ENCODE measurements around the gene ITPR1. TPM values are rescaled to one million over a fixed set of nuclear protein-coding genes. Genes with fewer than 3 reads are reported as not detected.

ITPR1 gene
- total RNA-seq, 1 experiment from 2014 or later = 8.7 TPM

DNA sequence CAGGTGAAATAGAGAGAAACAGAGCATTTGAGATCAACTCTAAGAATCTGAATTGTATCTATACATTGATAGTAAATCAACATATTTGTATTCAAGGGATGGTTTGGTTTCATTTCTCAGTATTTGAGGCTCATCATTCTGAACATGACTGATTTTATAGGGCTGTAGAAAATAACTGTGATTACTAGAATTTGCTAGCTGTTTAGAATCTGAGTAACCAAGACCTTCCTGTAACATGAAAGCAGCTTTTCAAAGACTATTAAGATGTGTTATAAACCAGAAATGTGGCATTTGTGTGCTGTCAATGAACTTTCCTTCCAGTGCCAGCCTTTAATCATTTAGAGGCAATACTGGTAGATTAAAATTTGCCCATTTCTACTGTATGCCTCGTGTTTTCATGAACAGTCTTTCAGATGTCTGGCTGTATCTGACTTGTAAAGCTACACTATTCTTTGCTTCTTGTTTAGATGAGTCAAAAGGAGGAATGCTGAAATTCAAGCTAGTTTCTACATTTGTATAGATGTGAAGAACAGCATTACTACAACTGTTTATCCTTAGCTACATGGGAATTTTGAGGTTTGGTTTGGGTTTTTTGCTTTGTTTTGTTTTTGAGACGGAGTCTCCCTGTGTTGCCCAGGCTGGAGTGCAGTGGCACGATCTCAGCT lies 348.8 kb downstream of the ITPR1 start:
- BruUV-seq (replicated peaks) = no TSS peak
- intact Hi-C loops (cut with micrococcal nuclease; ENCODE audit: unreplicated experiment) = no loop called here
- no peak overlapping the region for H3K4me3 ChIP-seq (ENCODE audit: low read depth in 2 of 2, low read length in 2 of 2)
- H3K27me3 ChIP-seq (ENCODE audit: control insufficient read depth, insufficient read depth, low read length) = no peaks in the 10 kb centered on the region
- DNase-seq (ENCODE audit: low read depth, low spot score) = no peak
- H3K36me3 ChIP-seq (ENCODE audit: control insufficient read depth, insufficient read depth, low read length) = no peaks in the 10 kb centered on the region
- no peak for ATAC-seq
- no peaks in the 10 kb centered on the region for H3K9me3 ChIP-seq (ENCODE audit: control insufficient read depth, insufficient read depth, low read depth, low read length)
- ChIA-PET POLR2A (no interaction called here), CTCF (no interaction called here)
- TF ChIP-seq TCF7L2 (IDR thresholded peaks at IDR 0.05; ENCODE audit: low read depth, low read length) = no peak
- TF ChIP-seq SIN3A (IDR thresholded peaks at IDR 0.05; ENCODE audit: borderline replicate concordance, insufficient read depth, low read depth, low read length) = no peak
- TF ChIP-seq, protein P1, sequence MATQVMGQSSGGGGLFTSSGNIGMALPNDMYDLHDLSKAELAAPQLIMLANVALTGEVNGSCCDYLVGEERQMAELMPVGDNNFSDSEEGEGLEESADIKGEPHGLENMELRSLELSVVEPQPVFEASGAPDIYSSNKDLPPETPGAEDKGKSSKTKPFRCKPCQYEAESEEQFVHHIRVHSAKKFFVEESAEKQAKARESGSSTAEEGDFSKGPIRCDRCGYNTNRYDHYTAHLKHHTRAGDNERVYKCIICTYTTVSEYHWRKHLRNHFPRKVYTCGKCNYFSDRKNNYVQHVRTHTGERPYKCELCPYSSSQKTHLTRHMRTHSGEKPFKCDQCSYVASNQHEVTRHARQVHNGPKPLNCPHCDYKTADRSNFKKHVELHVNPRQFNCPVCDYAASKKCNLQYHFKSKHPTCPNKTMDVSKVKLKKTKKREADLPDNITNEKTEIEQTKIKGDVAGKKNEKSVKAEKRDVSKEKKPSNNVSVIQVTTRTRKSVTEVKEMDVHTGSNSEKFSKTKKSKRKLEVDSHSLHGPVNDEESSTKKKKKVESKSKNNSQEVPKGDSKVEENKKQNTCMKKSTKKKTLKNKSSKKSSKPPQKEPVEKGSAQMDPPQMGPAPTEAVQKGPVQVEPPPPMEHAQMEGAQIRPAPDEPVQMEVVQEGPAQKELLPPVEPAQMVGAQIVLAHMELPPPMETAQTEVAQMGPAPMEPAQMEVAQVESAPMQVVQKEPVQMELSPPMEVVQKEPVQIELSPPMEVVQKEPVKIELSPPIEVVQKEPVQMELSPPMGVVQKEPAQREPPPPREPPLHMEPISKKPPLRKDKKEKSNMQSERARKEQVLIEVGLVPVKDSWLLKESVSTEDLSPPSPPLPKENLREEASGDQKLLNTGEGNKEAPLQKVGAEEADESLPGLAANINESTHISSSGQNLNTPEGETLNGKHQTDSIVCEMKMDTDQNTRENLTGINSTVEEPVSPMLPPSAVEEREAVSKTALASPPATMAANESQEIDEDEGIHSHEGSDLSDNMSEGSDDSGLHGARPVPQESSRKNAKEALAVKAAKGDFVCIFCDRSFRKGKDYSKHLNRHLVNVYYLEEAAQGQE (IDR thresholded peaks at IDR 0.05; ENCODE audit: insufficient read depth in 1 of 2, low read depth in 2 of 2, low read length in 1 of 2) = no peak
- no peak for TF ChIP-seq CTCF (IDR thresholded peaks at IDR 0.05)
- TF ChIP-seq POLR2AphosphoS5 (IDR thresholded peaks at IDR 0.05; ENCODE audit: low read depth, low read length) = no peak
- no peaks in the 10 kb centered on the region for H3K4me1 ChIP-seq (ENCODE audit: control insufficient read depth, insufficient read depth, low read length)
- in situ Hi-C loops (cut with HindIII; ENCODE audit: low pct_unique_long_range_greater_than_20kb, low sequenced_read_pairs) = no loop called here
- H3K27ac ChIP-seq (ENCODE audit: low read length) = no peak overlapping the region

GRCh38 chr3:4843619-4844018 lies 350.5 kb downstream of the ITPR1 start:
- BruUV-seq (replicated peaks) = no TSS peak
- Histone ChIP-seq H3K36me3 (ENCODE audit: control insufficient read depth, insufficient read depth, low read length) (no peaks in the 10 kb centered on the region), H3K4me1 (ENCODE audit: control insufficient read depth, insufficient read depth, low read length) (no peaks in the 10 kb centered on the region), H3K4me3 (ENCODE audit: low read depth in 2 of 2, low read length in 2 of 2) (no peak overlapping the region), H3K27me3 (ENCODE audit: control insufficient read depth, insufficient read depth, low read length) (no peaks in the 10 kb centered on the region), H3K27ac (ENCODE audit: low read length) (no peak overlapping the region), H3K9me3 (ENCODE audit: control insufficient read depth, insufficient read depth, low read depth, low read length) (no peaks in the 10 kb centered on the region)
- TF ChIP-seq TCF7L2 (IDR thresholded peaks at IDR 0.05; ENCODE audit: low read depth, low read length) (no peak), POLR2AphosphoS5 (IDR thresholded peaks at IDR 0.05; ENCODE audit: low read depth, low read length) (no peak), CTCF (IDR thresholded peaks at IDR 0.05) (no peak), SIN3A (IDR thresholded peaks at IDR 0.05; ENCODE audit: borderline replicate concordance, insufficient read depth, low read depth, low read length) (no peak)
- TF ChIP-seq, protein P1 (IDR thresholded peaks at IDR 0.05; ENCODE audit: insufficient read depth in 1 of 2, low read depth in 2 of 2, low read length in 1 of 2) = no peak
- intact Hi-C loops (cut with micrococcal nuclease; ENCODE audit: unreplicated experiment) = no loop called here
- CTCF ChIA-PET = no interaction called here
- POLR2A ChIA-PET = interaction anchor here (0.6 kb wide), 1 partner anchor 130 kb away, joined by 4 read pairs; no protein-coding TSS in a partner anchor
- ATAC-seq (no peak), DNase-seq (ENCODE audit: low read depth, low spot score) (no peak)
- in situ Hi-C loops (cut with HindIII; ENCODE audit: low pct_unique_long_range_greater_than_20kb, low sequenced_read_pairs) = no loop called here

Data from Panc1 (cell line).